HG03139 (cell line): Measurements from ENCODE around the gene POLD4.
"Not testable (repeated sequence)": the region's sequence is repeated elsewhere in the genome, so short reads cannot be mapped to it uniquely, and the experiment has no call there.

ENCODE experiments used
- ATAC-seq: cut with Tn5 transposase; IDR thresholded peaks from one replicate; pipeline ENCODE4 v1.9.1; 2021; ENCODE audit not compliant: unreplicated experiment

The POLD4 gene

GRCh38 chr11:67354075-67355022 lies 1.0 kb upstream of the POLD4 start:
- no peak for ATAC-seq

DNA sequence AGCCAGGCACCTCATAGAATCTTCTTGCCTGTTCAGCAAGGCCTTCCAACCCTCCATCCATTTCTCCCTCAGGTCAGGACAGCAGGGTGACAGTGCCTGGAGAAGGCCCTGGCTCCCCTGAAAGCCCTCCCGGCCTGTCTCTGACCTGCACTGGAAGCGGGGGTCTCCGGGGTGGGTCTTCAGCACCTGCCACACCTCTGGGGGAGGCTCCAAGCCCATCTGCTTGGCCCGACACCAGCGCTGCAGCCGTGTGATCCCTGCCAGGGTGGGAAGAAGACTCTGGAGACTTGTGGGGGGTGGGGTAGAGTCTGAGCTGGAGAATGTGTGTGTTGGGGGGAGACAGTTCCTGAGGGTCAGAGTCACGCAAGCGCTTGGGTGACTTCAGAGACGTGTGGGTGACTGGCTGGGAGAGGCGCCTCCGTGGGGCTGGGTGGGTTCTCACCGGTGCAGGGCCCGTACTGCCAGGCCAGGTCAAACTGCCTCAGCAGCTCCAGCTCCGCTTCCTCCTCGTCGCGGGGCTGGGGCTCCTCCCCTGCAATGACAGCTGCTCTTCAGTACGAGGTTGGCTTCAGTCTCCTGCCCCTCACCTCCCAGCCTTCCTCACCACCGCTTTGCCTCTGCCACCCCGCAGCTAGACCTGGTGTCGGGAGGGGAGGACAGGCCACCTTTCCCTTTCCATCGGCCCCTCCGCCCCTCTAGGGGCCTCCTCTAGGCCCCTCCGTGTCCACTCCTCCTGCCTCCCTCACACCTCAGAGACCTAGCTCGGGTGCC lies 615 bp downstream of the POLD4 start:
- peak; percentile 1 for ATAC-seq

DNA sequence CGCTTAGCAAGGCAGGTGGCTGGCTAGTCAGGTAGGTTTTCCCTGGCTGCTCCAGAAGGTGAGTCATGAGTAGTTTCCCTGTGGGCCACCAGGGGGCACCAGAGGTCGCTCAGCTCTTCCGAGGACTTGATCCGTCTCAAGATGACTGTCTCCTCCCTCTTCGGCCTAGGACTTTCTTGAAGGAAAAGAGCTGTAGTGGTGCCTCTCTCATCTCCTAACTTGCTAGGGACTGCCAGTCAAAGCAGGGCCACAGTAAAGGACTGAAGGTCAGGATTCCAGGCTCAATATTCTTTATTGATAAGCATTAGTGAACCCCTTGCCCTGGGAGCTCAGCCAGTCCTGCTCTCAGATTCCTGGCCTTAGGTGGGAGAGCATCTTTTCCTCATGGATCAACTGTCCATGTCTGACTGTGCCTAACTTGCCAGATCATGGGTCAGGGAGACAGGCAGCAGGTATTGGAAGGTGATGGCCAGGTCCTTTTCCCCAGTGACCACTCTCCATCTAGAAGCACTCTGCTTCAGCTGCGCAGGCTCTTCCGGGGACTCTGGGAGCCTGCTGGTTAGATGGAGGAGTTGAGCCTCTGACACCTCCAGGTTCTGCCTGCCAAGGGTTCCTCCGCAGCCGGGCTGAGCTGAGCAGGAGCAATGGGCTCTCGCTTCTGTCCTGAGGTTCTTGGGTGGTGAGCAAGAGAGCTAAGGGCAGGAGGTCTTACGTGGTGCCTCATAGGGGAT lies 1.9 kb downstream of the POLD4 start:
- no peak for ATAC-seq

DNA sequence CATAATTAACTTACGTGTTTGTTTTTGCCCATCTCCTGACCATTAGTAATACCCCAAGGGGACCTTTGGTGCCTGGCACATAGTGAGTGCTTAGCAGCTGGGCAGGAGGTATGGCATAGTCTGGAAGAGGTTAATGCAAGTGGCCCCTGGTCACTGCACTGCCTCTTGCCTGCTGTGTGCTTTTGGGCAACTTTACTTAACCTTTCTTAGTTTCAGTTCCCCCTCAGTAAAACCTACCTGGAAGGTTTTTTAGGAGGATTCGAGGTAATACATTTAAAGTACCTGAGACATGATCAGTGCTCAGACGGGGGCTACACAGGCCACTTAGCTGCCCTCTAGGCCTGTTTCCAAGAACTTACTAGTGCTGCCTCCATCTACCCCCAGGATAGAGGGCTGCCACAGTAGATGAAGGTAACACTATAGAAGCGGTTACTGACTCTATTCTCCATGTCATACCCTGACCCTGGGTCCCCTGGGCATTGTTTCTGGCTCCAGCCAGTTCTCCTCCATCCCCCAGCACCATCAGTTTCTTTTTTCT lies 3.3 kb downstream of the POLD4 start:
- ATAC-seq, result no peak

GRCh38 chr11:67349457-67349856 lies 3.9 kb downstream of the POLD4 start:
- no peak for ATAC-seq

GRCh38 chr11:67349036-67349435 lies 4.3 kb downstream of the POLD4 start:
- ATAC-seq, result no peak

DNA sequence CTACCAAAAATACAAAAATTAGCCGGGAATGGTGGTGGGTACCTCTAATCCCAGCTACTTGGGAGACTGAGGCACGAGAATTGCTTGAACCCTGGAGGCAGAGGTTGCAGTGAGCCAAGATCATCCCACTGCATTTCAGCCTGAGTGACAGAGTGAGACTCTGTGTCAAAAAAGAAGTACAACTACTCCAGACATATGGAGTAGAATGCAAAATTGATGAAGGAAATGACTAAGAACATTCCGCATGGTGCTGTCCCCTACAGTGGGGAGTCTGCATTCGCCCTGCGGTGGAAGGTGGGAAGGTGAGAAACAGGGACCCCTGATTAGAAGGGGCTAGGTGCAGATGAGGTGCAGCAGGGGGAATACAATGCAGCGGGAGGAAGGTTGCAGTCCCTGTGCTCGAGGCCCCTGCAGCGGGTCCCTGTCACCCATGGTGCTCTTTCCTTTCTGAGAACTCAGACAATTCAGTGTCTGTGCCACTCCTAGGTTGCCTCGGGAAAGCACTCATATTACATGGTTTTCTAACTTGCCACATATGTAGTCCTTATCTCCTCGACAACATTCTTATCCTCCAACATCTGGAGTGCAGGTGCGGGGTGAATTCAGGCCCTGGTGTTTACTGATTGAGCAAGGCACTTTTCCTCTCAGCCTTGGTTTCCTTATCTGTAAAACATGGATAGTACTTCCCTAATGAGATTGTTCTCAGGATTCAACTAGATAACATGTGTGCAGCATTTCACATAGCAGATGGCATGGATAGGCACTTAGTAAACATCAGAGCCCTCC lies 5.2 kb downstream of the POLD4 start:
- ATAC-seq, result no peak

DNA sequence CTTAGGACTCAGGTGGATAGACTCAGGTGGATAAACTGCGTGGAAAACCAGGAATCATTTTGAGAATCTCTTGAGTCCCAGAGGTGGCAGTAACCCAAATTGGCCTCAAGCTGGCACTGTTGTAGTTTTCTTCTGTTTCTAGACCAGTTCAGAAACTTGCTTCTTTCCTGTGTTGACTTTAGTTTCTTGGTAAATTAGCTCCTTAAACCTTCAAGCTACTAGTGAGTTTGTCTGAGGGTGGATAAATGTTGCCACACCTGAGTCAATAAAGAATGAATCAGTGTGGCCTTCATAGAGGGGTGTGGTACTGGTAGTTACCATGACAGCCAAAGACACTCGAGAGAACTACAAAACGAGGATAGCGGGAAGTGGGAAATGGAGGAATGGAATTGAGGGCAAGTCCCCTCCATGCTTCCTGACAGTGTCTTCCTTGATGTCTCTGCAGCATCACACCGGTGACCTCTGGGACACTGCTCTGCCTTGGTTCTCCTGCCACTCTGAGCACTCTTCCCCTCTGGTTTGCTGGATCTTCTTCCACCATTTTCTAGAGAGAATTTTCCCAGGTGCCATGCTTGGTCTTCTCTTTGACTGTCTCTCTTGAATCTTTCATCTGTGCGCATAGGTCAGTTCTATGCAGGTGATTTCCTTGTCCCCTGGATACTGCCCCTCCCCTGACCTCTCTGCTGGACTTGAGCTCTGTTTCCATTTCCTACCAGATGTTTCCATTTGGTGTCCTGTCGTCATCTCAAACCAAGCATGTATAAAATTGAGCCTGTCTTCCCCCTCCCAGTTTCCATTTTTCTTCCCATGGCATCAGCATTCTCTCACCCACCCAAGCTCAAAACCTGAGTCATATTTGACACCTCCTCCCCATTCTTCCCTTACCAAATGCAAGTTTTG lies 7.2 kb downstream of the POLD4 start:
- no peak for ATAC-seq

- no peak for ATAC-seq
Observed at GRCh38 chr11:67345247-67345919, 8.0 kb downstream of the POLD4 start.

DNA sequence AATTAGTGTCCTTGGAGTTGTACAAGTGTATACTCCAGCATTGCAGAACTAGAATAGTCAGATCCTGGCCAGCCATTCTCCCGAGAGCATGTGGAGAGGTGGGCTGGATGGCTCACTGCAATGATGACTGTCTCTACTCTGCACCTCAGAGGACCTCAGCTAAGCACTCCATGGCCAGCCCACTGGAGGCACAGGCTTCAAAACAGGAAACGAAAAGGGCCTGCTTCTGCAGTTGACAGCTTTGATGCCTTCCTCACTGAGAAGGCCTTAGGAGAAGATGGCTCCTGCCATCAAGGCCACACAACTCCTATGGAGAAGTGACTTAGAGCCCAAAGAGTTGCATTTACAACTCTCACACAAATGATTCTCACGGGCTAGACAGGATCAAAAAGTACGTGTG lies 9.1 kb downstream of the POLD4 start:
- ATAC-seq, result no peak

- ATAC-seq, result no peak
Observed at GRCh38 chr11:67337257-67337656, 16.1 kb downstream of the POLD4 start.

- ATAC-seq, result no peak
Observed at GRCh38 chr11:67332081-67332691, 21.2 kb downstream of the POLD4 start.

DNA sequence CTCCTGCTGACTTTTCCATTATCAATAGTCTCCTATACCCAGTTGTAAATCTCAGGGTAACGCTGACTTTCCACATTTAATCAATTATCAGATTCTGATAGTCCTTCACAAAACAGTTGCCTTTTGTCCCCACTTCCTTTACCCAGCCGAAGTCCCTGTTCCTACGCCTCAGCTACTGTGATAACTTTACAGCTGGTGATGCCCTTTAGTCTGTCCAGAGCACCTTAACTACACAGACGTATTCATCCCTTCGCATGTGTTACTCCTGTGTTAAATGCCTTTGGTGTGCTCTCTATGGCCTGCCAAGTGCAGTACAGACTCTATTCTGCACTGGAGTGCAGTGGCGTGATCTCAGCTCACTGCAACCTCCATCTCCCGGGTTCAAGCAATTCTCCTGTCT lies 29.8 kb downstream of the POLD4 start:
- no peak for ATAC-seq

- no peak for ATAC-seq
Observed at GRCh38 chr11:67322049-67322448, 31.3 kb downstream of the POLD4 start.

DNA sequence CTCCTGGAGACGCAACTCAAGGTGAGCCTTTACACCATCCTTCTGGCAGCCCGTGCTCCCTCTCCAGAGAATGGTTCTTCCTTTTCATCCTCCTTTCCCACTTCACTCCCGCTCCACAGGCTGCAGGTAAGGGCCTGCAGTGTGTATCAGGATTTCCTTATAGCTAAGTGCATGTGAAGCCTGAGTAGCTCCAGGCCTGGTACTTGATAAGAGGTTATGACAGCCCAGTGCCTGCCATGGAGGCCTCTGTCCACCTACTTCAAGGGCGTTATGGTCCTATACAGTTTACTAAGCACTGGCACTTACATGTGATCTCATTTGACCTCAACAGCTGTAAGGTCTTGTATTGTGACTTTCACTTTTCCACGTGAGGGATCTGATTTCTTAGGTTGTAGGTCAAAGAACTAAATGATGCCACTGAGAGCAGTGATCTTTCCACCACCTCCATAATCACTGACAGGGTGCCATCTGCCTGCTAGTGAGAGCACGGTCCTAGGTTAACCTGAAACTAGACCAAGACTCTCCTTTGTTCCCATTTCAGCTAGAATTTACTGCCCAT lies 32.0 kb downstream of the POLD4 start:
- ATAC-seq, result no peak

- no peak for ATAC-seq
Observed at GRCh38 chr11:67320691-67321090, 32.7 kb downstream of the POLD4 start.

DNA sequence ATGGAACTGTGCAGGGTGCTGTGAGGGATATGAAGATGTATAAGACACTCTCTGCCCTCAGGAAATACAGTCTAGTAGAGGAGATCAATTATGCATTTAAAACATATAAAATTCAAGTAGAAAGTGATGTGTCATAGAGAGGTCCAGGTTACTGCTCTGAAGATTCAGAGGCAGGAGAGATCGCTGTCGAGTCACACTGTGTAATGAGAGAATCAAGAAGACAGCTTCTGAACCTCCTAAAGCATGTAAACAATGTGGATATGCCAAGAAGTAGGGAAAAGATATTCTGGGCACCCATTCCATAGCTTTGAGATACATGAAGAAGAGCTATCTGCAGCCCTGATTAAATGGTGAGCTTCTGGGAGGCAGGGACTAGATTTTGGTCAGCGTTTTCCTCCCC lies 33.3 kb downstream of the POLD4 start:
- ATAC-seq, result no peak

GRCh38 chr11:67318876-67319275 lies 34.5 kb downstream of the POLD4 start:
- ATAC-seq, result not testable (repeated sequence)
